SHP77 treated with DMSO at 0.1 percent for 48 hours (cell line): ENCODE measurements around the gene FGGY.

Experiments used
- DNase-seq: peaks from one replicate; lab custom pipeline; 2025; lab: John Stamatoyannopoulos, UW

The FGGY gene

DNA sequence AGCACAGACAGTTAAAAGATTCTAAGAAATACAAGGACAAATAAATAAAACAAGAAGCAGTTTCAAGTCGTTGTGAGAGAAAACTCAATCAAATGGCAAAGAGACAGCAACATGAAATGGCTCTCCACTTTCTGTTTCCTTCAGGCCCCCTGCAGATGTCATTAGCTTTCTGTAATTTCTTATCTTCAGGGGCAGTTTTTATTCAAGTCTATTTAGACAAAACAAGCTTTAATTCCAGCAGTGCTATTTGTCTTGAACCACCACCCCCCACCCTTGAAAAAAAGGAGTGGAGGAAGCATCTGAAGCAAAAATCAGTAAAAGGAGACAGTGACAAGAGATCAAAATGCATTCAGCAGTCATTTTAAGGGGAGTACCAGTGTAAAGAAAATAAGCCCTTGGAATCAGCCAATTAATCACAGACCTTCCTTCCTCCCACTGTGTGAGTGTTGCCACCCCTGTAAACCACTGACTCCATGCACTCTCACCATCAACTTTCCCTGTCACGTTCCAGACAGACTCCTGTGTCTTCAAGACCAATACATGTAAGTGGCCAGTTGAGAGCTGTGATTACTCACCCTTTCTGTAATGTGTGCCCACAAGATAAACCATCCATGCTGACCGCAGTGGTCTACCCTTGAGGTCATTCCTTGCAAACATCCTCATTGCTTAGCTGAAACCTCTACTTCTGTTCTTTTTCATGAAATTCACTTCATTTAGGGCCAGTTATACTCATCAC is 381.8 kb downstream of the FGGY start:
- DNase-seq: no peak

DNA sequence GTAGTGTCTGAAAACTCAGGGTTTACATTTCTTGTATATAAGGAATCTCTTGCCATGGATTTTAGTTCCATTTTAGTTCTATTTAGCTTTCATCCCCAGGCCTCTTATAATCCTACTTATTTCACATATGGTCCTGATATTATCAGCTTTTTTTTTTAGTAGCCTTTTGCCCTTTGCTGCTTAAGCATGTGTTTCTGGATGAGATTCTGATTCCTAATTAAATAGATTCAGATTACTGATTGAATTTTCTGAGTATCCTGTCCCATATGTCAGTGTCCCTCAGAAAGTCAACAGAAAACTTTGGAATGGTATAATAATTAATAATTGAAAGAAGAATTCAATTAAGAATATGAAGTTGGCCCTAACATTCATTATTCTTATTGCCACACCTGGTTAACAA is 383.1 kb downstream of the FGGY start:
- DNase-seq: no peak

DNA sequence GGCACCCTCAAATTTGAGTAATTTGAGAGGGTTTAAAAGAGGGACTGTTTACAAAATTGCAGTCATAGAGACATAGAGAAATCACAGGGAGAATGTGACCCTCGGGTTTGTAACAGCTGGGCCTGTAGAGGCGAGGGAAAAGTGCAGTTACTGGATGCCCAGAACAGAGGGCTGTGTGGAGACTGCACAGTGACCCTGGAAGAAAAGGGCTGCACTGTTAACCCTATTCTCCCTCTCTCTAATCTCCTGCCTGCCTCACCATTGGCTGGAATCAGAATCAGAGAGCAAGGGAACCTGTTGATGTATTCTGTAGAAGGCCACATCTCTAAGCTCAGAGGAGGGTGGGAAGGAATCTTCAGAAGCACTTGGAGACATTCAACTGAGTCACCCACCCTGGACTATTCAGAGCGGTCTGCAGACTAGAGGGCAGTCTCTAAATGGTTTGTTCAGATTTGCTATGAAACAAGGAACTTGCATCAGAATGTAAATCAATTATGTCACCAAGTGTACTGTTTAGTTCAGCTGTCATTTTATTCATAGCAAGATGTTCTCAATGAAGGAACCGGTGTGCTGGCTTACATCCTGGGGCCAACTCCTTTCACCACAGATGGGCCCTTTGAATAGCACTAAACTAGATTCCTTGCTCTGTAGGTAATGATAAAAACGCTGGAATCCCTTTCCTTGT is 385.6 kb downstream of the FGGY start:
- no peak for DNase-seq

DNA sequence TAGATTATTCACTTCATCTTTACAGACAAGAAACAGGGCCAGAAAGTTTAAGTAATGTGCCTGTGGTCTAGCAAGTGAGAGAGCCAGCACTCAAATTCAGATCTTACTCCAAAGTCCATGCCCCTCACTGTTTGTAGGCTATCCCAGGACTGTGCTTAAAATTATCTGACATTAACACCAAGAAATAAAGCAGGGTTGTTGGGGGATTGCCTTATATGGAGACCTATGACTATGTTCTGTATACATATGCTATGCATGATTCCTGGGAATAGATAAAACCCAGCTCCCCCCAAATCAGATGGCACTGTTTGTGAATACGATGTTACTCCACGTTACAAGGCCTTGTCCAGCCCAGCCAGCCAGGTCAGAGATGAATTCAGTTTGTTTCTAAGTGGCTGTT is 386.3 kb downstream of the FGGY start:
- no peak for DNase-seq

DNA sequence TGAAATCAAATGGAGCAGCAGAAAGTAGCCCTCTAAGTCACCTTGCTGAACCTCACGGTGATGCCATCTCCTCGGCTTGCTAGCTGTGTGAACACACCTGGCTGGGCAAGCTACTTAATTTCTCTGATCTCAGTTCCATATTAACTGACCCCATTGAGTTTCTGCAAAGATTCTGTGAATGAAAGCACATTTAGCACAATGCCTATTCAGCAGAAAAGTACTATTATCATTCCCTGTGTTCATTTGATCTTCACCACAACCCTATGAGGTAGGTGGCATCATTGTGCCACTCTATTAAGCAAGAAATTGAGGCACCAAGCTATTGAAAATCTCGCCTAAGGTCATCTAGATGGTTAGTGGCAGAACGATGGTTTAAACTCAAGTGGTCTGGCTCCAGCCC is 387.8 kb downstream of the FGGY start:
- no peak for DNase-seq

DNA sequence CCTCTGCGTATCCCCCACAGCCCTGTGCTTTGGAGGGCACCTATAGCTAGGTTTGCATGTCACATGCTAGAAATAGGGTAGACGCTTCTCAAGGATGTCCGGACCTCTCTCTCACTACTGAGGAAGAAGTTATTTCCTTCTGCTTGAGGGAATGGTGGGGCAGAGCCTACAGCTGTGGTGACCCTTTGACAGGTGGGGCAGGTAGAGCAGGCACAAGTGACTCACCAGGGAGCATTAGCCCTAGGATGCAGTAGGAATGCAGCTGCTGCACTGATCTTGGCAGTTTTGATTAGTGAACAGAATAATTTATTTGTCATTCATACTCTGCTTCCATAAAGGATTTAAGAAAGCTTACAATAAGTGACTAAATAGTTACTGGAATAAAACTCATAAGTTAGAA is 388.2 kb downstream of the FGGY start:
- no peak for DNase-seq

DNA sequence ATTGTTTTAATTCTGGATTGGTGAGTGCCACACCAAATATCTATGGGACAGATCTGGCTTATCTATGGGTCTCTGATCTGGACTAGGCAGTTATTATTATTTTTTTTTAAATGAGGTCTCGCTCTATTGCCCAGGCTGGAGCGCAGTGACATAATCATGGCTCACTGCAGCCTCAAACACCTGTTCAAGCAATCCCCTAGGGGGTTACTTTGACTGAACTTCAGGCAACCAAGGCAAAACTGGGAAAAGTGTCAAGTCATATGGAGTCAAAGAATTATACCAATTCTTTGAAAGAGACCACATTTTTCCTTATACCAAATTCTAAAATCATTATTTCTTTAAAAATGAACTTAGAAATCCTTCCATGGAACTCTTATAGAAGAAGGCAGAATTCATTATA is 388.8 kb downstream of the FGGY start:
- no peak for DNase-seq

DNA sequence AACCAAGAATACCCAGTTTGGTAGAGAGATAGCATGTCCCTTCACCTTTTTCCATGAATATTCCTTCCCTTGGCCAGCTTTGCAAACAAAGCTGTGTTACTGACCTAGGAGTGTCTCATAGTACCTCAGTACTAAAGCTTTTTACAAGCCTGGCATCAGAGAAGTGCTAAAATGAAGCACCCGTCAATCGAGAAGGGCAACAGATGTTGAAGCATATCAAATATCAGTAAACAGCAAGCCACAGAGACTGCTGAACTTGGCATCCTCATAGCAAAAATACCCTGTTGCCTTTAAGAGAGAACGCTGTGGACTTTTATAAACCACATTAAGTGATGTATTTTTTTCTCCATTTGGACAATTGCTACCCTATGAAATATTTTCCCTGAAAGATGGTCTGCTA is 389.3 kb downstream of the FGGY start:
- DNase-seq: peak; percentile 62

DNA sequence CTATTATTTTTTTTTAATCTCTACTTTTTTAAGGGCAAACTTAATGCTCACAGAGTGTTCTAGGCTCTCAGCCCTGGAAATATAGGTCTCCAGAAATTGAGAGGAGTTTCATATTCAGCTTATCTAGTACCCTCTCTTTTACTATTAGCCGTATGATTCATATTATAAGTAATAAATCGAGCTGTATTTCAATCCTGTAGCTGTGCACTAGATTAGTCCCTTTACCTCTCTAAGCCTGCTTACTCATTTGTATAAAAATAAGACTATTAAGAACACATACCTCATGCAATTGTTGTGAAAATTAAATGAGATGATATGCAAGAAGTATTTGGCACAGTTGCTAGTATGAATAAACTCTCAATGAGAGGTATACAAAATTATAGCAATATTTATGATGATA is 389.7 kb downstream of the FGGY start:
- no peak for DNase-seq

DNA sequence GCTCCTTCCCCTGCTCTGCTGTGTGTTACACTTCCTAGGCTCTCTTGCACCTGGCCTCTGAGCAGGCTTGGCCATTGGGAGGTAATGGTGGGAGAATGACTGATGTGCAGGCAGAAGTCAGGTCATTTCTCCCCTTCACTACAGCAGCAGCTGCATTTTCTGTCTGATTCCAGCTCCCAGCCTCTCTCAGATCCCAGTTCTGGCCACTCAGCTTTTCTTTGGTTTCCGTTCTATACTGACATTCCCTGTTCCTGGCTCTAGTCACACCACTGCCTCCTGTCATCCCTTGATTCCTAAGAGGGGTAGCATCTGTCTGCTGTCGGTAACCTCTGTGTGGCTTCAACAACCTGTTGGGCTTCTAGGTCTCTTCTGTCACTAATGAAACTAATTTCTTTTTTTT is 390.2 kb downstream of the FGGY start:
- DNase-seq: peak; percentile 49

DNA sequence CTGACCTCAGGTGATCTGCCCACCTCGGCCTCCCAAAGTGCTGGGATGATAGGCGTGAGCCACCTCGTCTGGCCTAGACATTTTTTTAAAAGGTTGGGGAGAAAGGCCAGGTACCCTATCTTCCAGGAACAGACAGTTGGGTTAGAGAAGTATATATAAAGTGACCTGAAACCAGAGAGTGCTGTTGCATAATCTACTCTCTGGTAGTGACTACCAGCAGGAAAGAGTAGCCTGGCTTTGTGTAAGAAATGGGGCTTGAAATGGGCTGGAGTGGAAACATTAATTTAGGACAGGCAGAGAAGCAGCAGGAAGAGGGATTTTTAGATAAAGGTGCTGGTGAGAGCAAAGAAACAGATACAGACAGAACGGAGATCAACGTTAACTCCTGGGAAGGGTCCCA is 392.1 kb downstream of the FGGY start:
- no peak for DNase-seq

DNA sequence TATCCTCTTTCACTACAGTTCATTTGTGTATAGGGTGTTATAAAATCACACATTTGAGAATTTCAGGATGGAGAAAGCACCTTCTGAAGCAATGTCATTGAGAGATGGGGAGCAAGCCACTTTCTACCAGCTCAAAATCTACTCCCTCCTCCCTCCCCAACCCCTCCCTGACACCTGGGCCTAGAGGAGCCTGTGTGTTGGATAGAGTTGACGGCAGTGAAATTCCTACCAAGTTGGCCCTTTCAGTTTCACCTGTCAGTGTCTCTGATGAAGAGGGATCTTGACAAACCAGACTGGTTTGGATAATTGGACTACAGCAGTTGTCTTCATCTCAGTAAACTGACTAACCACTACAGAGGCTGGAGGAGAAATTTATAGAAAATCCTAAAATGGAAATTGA is 392.8 kb downstream of the FGGY start:
- DNase-seq: no peak

DNA sequence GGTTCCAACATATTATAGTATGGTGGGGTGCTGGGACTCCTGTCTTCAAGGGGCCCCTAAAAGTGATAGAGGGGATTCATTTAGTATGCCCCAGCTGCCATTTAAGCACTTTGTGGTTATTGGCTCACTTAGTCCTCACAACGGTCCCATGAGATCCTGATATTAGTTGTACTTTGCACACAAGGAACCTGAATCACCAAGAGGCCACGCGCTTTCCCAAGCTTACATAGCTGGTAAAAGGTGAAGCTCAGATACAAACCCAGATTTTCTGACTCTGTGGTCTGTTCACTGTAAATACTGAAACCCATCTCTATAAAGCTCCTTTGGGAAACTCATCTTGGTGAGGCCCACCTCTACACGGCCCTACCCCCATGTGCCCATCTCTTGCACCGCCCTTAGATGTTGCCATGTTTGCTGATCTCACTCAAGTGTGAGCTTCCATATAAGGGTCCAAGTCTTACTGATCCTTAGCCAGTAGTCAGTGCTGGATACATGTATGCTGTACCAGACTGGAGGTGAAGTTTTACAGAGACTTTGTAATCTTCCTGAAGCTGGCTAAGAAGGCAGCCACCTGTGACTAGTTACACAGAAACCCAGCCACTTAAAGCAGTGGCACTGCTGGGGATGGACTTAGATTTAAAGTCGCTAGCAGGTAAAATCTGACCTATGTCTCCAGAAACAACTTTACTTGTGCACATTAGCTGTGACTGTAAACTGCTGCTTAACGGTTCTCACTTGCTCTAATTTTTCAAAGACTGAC is 393.5 kb downstream of the FGGY start:
- no peak for DNase-seq

DNA sequence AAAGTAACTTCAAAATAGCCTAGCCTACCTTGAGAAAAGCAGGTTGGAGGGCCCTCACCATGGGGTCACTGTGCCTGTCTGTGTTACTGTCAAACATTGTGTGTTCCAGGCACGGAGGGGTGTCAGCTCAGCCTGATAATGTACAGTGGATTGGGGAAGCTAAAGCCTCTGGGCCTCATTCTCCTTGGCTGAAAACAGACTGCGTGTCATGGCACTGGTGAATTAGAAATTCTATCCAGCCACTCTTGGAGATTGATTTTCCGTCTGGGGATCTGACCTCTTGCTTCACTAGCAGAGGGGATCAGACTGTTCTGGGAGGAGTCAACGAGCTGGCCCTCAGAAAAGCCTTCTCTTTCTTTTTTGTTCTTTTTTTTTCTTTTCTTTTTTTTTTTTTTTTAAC is 394.4 kb downstream of the FGGY start:
- DNase-seq: no peak

DNA sequence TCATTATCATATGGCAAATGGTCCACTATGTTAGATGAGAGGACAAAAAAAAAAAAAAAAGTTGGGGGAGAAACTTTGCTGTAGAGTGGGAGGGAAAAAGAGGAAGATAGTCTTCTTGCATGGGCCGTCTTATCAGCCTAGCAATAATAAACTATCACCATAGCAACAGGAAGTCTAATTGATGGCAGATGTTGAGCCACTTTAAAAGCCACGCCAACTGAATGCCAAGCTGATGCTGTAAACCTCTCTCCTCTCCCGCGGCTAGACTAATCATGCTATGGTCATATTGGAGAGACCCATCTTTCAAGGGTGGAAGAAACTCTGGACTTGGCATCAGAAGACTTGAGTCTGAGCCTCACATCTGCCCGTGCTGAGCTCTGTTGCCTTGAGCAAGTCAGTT is 395.7 kb downstream of the FGGY start:
- DNase-seq: no peak

DNA sequence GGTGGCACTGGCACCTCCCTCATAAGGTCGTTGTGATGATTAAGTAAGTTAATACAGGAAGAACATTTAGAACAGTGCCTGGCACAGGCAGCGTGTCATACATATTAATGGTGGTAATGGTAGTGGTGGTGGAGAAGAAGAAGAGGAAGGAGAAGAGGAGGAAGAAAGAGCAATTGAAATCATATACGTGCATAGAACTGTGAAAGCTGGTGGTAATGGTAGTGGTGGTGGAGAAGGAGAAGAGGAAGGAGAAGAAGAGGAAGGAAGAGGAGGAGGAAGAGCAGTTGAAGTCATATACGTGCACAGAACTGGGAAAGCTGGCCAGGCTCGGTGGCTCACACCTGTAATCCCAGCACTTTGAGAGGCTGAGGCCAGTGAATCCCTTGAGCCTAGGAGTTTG is 396.5 kb downstream of the FGGY start:
- DNase-seq: no peak

DNA sequence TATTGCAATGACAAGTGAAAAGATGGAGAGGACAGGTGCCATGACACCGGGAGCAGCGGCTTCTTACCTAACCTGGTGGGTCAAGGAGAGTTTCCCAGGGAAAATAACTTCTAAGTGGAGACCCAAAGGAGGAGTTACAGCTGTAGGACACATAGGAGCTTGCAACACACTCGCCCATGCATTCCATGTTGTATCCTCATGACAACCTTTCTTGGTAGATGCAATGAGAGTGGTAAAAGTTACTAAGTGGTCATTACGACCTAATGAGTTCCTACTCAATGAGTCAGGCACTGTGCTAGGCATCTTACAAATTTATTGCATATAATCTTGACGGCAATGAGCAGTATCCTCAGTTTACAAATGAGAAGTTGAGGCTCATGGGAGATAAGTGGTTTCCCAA is 398.4 kb downstream of the FGGY start:
- DNase-seq: no peak

DNA sequence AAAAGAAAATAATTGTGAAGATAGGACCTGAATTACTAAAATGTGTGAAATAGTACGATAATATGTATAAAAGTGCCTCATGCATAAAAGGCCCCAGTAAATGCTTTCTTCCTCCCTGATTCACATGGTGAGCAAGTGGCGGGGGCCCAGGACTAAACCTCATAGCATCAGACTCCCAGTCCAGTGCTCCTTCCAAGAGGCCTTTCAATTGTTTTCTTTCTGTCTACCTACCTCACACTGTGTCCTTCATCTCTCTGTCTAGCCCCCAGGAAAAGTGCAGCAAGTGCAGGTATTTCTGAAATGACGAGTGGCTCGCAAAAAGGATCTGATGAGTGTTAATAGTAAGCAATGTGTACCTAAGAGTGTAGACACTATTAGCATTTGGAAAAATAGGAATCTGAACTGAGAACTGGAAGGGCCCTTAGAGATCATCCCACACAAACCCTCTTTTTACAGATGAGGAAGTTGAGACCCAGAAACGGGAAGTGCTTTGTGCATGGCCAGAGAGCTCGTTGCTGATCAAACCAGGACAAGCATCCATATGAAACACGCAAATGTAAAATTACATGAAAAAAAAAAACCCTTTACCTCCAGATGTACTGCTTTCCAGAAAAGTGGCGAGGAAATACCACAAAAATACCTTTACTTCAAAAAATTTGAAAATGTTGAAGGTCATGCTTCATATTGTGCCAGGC is 399.7 kb downstream of the FGGY start:
- DNase-seq: no peak

DNA sequence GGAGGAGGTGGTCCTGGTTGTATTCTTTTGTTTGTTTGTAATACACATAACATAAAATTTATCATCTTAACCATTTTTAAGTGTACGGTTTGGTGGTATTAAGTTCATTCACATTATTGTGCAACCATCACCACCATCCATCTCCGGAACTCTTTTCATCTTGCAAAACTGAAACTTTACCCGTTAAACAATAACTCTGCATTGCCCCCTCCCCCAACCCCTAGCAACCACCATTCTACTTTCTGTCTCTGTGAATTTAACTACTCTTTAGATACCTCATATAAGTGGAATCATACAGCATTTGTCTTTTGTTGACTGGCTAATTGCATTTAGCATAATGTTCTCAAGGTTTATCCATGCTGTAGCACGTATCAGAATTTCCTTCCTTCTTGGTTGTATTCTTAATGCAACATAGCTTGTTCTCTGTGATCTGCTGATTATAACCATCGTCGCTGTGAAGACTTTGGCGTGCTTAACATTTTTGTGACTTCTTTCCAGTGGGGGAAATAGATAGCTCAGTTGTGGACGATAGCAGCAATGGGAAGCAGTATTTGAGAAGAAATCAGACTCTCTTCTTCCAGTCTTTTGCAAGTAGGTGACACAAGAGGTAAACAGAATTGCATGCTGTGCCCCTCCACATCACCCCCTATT is 400.4 kb downstream of the FGGY start:
- no peak for DNase-seq

DNA sequence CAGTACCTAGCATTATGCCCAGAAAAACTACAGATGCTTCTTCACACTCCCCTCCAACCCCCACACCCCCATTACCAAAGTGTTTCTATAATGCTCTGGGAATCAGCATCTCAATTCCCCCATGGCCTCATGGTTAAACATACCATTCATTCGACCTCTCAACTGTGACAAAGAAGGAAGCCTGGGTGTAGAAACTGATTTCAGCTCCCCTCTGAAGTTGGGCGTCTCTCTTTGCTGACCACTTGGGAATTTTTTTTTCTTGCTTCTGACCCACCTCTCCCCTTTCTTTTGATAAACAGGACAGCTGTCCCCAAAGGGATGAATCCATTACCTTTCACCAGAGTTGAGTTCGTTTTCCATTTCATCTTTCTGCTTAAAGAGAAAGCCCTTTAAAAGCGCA is 401.5 kb downstream of the FGGY start:
- no peak for DNase-seq

DNA sequence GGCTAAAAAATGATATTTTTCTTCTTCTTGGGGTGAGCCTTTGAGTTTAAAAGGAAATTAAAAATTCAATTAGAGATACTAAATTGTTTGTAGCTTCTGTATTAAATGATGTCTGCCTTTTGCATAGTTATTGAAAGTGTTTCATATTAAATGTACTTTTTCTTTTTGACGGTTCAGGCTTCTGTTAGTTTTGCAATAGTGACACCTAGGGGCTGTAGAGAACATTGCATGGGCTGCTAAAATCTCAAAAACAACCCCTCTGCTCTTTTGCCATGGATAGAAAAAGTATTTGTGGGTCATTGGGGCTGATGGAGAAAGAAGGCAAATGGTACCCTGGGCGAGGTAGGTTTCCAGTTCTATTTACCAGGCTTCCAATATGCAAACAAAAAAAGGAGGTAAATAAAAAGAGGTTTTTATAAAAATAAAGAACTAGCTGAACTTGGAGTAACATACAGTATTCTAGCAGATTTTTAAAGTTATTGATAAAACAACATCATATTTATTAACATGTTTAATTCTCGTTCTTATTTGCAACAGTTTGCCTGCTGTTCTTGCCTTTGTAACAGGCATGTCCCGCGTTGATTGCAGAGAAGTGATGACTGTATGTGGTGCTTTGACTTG is 402.4 kb downstream of the FGGY start:
- peak; percentile 30 for DNase-seq

DNA sequence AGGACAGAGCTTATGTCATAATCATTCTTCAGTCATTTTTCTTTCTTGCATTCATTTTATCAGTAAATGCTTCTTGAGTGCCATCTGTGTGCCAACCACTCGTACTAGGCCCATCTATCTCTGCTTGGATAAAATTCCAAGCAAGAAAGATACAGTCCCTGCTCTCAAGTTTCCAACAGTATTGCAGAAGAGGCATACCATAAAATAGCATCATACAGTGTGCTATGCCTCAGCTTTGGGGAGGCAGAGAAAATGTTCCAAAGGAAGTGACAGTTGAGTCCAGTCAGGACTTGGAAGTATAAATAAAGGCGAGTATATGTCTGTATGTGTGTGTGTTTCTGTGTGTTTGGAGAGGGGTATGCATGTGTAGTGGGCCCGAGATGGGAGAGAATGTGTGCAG is 404.5 kb downstream of the FGGY start:
- DNase-seq: no peak
